ENCODE data around the gene RNF220.

The RNF220 gene

GRCh38 chr1:44377925-44378784 is 26.9 kb upstream of the RNF220 start:
- Histone ChIP-seq H3K4me1 (ENCODE audit: control insufficient read depth, insufficient read depth, low read length) (peaks cover 4% of the 10 kb centered on the region), H3K4me3 (ENCODE audit: low read depth, low read length) (no peak overlapping the region), H3K9me3 (ENCODE audit: control insufficient read depth, insufficient read depth, low read length) (no peaks in the 10 kb centered on the region), H3K9ac (ENCODE audit: low read depth, low read length) (no peak overlapping the region), H3K27me3 (ENCODE audit: control insufficient read depth, insufficient read depth, low read length) (peaks cover 5% of the 10 kb centered on the region), H3K36me3 (ENCODE audit: control insufficient read depth, insufficient read depth, low read length) (no peaks in the 10 kb centered on the region)

- Histone ChIP-seq H3K4me3 (ENCODE audit: low read depth, low read length) (no peak overlapping the region), H3K36me3 (ENCODE audit: control insufficient read depth, insufficient read depth, low read length) (no peaks in the 10 kb centered on the region), H3K9me3 (ENCODE audit: control insufficient read depth, insufficient read depth, low read length) (no peaks in the 10 kb centered on the region), H3K27me3 (ENCODE audit: control insufficient read depth, insufficient read depth, low read length) (peaks cover 5% of the 10 kb centered on the region), H3K9ac (ENCODE audit: low read depth, low read length) (no peak overlapping the region), H3K4me1 (ENCODE audit: control insufficient read depth, insufficient read depth, low read length) (peaks cover 4% of the 10 kb centered on the region)
Measured at GRCh38 chr1:44380666-44381177, 24.3 kb upstream of the RNF220 start.

GRCh38 chr1:44388551-44388950 is 16.5 kb upstream of the RNF220 start:
- Histone ChIP-seq H3K9me3 (ENCODE audit: control insufficient read depth, insufficient read depth, low read length) (no peaks in the 10 kb centered on the region), H3K9ac (ENCODE audit: low read depth, low read length) (no peak overlapping the region), H3K4me3 (ENCODE audit: low read depth, low read length) (no peak overlapping the region), H3K36me3 (ENCODE audit: control insufficient read depth, insufficient read depth, low read length) (no peaks in the 10 kb centered on the region), H3K27me3 (ENCODE audit: control insufficient read depth, insufficient read depth, low read length) (peaks cover 5% of the 10 kb centered on the region), H3K4me1 (ENCODE audit: control insufficient read depth, insufficient read depth, low read length) (no peaks in the 10 kb centered on the region)

GRCh38 chr1:44389437-44389836 is 15.6 kb upstream of the RNF220 start:
- Histone ChIP-seq H3K4me3 (ENCODE audit: low read depth, low read length) (no peak overlapping the region), H3K4me1 (ENCODE audit: control insufficient read depth, insufficient read depth, low read length) (no peaks in the 10 kb centered on the region), H3K9me3 (ENCODE audit: control insufficient read depth, insufficient read depth, low read length) (no peaks in the 10 kb centered on the region), H3K36me3 (ENCODE audit: control insufficient read depth, insufficient read depth, low read length) (no peaks in the 10 kb centered on the region), H3K27me3 (ENCODE audit: control insufficient read depth, insufficient read depth, low read length) (peaks cover 5% of the 10 kb centered on the region), H3K9ac (ENCODE audit: low read depth, low read length) (no peak overlapping the region)

- Histone ChIP-seq H3K4me1 (ENCODE audit: control insufficient read depth, insufficient read depth, low read length) (no peaks in the 10 kb centered on the region), H3K9me3 (ENCODE audit: control insufficient read depth, insufficient read depth, low read length) (no peaks in the 10 kb centered on the region), H3K4me3 (ENCODE audit: low read depth, low read length) (no peak overlapping the region), H3K36me3 (ENCODE audit: control insufficient read depth, insufficient read depth, low read length) (no peaks in the 10 kb centered on the region), H3K9ac (ENCODE audit: low read depth, low read length) (no peak overlapping the region), H3K27me3 (ENCODE audit: control insufficient read depth, insufficient read depth, low read length) (peaks cover 5% of the 10 kb centered on the region)
Measured at GRCh38 chr1:44390277-44390676, 14.8 kb upstream of the RNF220 start.

GRCh38 chr1:44401256-44402228 is 3.5 kb upstream of the RNF220 start:
- H3K27me3 ChIP-seq (ENCODE audit: control insufficient read depth, insufficient read depth, low read length): peaks cover 6% of the 10 kb centered on the region
- H3K36me3 ChIP-seq (ENCODE audit: control insufficient read depth, insufficient read depth, low read length): no peaks in the 10 kb centered on the region
- H3K4me1 ChIP-seq (ENCODE audit: control insufficient read depth, insufficient read depth, low read length): no peaks in the 10 kb centered on the region
- H3K4me3 ChIP-seq (ENCODE audit: low read depth, low read length): no peak overlapping the region
- H3K9ac ChIP-seq (ENCODE audit: low read depth, low read length): no peak overlapping the region
- H3K9me3 ChIP-seq (ENCODE audit: control insufficient read depth, insufficient read depth, low read length): no peaks in the 10 kb centered on the region

- peaks cover 14% of the 10 kb centered on the region for H3K4me1 ChIP-seq (ENCODE audit: control insufficient read depth, insufficient read depth, low read length)
- no peaks in the 10 kb centered on the region for H3K36me3 ChIP-seq (ENCODE audit: control insufficient read depth, insufficient read depth, low read length)
- peak overlapping the region; percentile 92 for H3K4me3 ChIP-seq (ENCODE audit: low read depth, low read length)
- peak overlapping the region; percentile 37 for H3K9ac ChIP-seq (ENCODE audit: low read depth, low read length)
- no peaks in the 10 kb centered on the region for H3K9me3 ChIP-seq (ENCODE audit: control insufficient read depth, insufficient read depth, low read length)
- H3K27me3 ChIP-seq (ENCODE audit: control insufficient read depth, insufficient read depth, low read length): peaks cover 48% of the 10 kb centered on the region
Measured at GRCh38 chr1:44405798-44406736, 1.0 kb downstream of the RNF220 start.

GRCh38 chr1:44406737-44407429 is 1.8 kb downstream of the RNF220 start:
- H3K9me3 ChIP-seq (ENCODE audit: control insufficient read depth, insufficient read depth, low read length): no peaks in the 10 kb centered on the region
- H3K27me3 ChIP-seq (ENCODE audit: control insufficient read depth, insufficient read depth, low read length): peaks cover 56% of the 10 kb centered on the region
- H3K9ac ChIP-seq (ENCODE audit: low read depth, low read length): no peak overlapping the region
- no peaks in the 10 kb centered on the region for H3K36me3 ChIP-seq (ENCODE audit: control insufficient read depth, insufficient read depth, low read length)
- peaks cover 14% of the 10 kb centered on the region for H3K4me1 ChIP-seq (ENCODE audit: control insufficient read depth, insufficient read depth, low read length)
- peak overlapping the region; percentile 92 for H3K4me3 ChIP-seq (ENCODE audit: low read depth, low read length)

GRCh38 chr1:44407430-44408211 is 2.6 kb downstream of the RNF220 start:
- H3K9ac ChIP-seq (ENCODE audit: low read depth, low read length): no peak overlapping the region
- H3K4me3 ChIP-seq (ENCODE audit: low read depth, low read length): peak overlapping the region; percentile 92

GRCh38 chr1:44408212-44408582 is 3.1 kb downstream of the RNF220 start:
- Histone ChIP-seq H3K9ac (ENCODE audit: low read depth, low read length) (no peak overlapping the region), H3K27me3 (ENCODE audit: control insufficient read depth, insufficient read depth, low read length) (peaks cover 66% of the 10 kb centered on the region), H3K9me3 (ENCODE audit: control insufficient read depth, insufficient read depth, low read length) (no peaks in the 10 kb centered on the region), H3K36me3 (ENCODE audit: control insufficient read depth, insufficient read depth, low read length) (no peaks in the 10 kb centered on the region), H3K4me1 (ENCODE audit: control insufficient read depth, insufficient read depth, low read length) (peaks cover 14% of the 10 kb centered on the region), H3K4me3 (ENCODE audit: low read depth, low read length) (peak overlapping the region; percentile 92)

More at GRCh38 chr1:44407430-44408211, 2.6 kb downstream of the RNF220 start:
- H3K9me3 ChIP-seq (ENCODE audit: control insufficient read depth, insufficient read depth, low read length): no peaks in the 10 kb centered on the region
- no peaks in the 10 kb centered on the region for H3K36me3 ChIP-seq (ENCODE audit: control insufficient read depth, insufficient read depth, low read length)
- peaks cover 14% of the 10 kb centered on the region for H3K4me1 ChIP-seq (ENCODE audit: control insufficient read depth, insufficient read depth, low read length)
- peaks cover 62% of the 10 kb centered on the region for H3K27me3 ChIP-seq (ENCODE audit: control insufficient read depth, insufficient read depth, low read length)

Data from iPS-15b (cell line).